HAP-1 (cell line): ENCODE results near the gene CA9.

Experiments
- DNase-seq, 2 experiments: peaks; one replicate each; pipeline ENCODE4 v3.0.0-alpha.2; 2016 to 2020; ENCODE audit warnings: low spot score in 2 of 2
- H3K27me3 ChIP-seq: fragments of 250-450 bp; sonication (Bioruptor Pico); 2 replicates; pipeline ENCODE4 v1.5.1; 2020; ENCODE audit warnings: low read depth, mild to moderate bottlenecking, moderate library complexity
- H3K36me3 ChIP-seq: fragments of 250-450 bp; sonication (Bioruptor Pico); replicated peaks from 2 replicates; pipeline ENCODE4 v1.5.1; 2020; ENCODE audit warnings: mild to moderate bottlenecking
- H3K4me1 ChIP-seq: fragments of 250-450 bp; sonication (Bioruptor Pico); 2 replicates; pipeline ENCODE4 v1.5.1; 2020; ENCODE audit warnings: mild to moderate bottlenecking
- H3K4me3 ChIP-seq: fragments of 250-450 bp; sonication (Bioruptor Pico); 2 replicates; pipeline ENCODE4 v1.5.1; 2020; ENCODE audit warnings: mild to moderate bottlenecking, moderate library complexity
- H3K9me3 ChIP-seq: fragments of 250-450 bp; sonication (Bioruptor Pico); 2 replicates; pipeline ENCODE4 v1.5.1; 2020; ENCODE audit warnings: mild to moderate bottlenecking, moderate library complexity
- in situ Hi-C: fragments of 300-500 bp; cut with MboI; formaldehyde crosslinking; loops from 3 replicates; pipeline ENCODE4 v1.14.3; 2020; ENCODE audit warnings: low sequenced_read_pairs, inconsistent platforms, mixed read lengths

CA9 gene

DNA sequence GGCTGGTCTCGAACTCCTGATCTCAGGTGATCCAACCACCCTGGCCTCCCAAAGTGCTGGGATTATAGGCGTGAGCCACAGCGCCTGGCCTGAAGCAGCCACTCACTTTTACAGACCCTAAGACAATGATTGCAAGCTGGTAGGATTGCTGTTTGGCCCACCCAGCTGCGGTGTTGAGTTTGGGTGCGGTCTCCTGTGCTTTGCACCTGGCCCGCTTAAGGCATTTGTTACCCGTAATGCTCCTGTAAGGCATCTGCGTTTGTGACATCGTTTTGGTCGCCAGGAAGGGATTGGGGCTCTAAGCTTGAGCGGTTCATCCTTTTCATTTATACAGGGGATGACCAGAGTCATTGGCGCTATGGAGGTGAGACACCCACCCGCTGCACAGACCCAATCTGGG is 1.5 kb downstream of the CA9 start:
- H3K9me3 ChIP-seq: no peaks in the 10 kb centered on the region
- no peak for DNase-seq
- H3K4me3 ChIP-seq: no peak overlapping the region
- H3K27me3 ChIP-seq: no peaks in the 10 kb centered on the region
- no peaks in the 10 kb centered on the region for H3K4me1 ChIP-seq
- no peaks in the 10 kb centered on the region for H3K36me3 ChIP-seq
- in situ Hi-C loops: no loop called here

- Histone ChIP-seq H3K4me3 (no peak overlapping the region), H3K9me3 (no peaks in the 10 kb centered on the region), H3K36me3 (no peaks in the 10 kb centered on the region), H3K4me1 (no peaks in the 10 kb centered on the region), H3K27me3 (no peaks in the 10 kb centered on the region)
- in situ Hi-C loops: no loop called here
- no peak for DNase-seq
These were observed 2.1 kb downstream of the CA9 start for GRCh38 chr9:35675732-35676392.

GRCh38 chr9:35679091-35679490 is 5.4 kb downstream of the CA9 start:
- Histone ChIP-seq H3K36me3 (no peaks in the 10 kb centered on the region; the same call in 1 of the 2 replicates), H3K4me1 (no peaks in the 10 kb centered on the region), H3K4me3 (no peak overlapping the region), H3K27me3 (no peaks in the 10 kb centered on the region), H3K9me3 (no peaks in the 10 kb centered on the region)
- in situ Hi-C loops: no loop called here
- no peak for DNase-seq

- Histone ChIP-seq H3K27me3 (no peaks in the 10 kb centered on the region), H3K36me3 (no peaks in the 10 kb centered on the region; the same call in 1 of the 2 replicates), H3K4me1 (no peaks in the 10 kb centered on the region), H3K9me3 (no peaks in the 10 kb centered on the region), H3K4me3 (no peak overlapping the region)
- no peak for DNase-seq
- in situ Hi-C loops: no loop called here
These were observed 6.1 kb downstream of the CA9 start for GRCh38 chr9:35679766-35680330.

- Histone ChIP-seq H3K4me3 (no peak overlapping the region), H3K4me1 (no peaks in the 10 kb centered on the region), H3K9me3 (no peaks in the 10 kb centered on the region), H3K27me3 (no peaks in the 10 kb centered on the region), H3K36me3 (no peaks in the 10 kb centered on the region; the same call in 1 of the 2 replicates)
- DNase-seq: no peak
- in situ Hi-C loops: no loop called here
These were observed 6.8 kb downstream of the CA9 start for GRCh38 chr9:35680331-35681105.

DNA sequence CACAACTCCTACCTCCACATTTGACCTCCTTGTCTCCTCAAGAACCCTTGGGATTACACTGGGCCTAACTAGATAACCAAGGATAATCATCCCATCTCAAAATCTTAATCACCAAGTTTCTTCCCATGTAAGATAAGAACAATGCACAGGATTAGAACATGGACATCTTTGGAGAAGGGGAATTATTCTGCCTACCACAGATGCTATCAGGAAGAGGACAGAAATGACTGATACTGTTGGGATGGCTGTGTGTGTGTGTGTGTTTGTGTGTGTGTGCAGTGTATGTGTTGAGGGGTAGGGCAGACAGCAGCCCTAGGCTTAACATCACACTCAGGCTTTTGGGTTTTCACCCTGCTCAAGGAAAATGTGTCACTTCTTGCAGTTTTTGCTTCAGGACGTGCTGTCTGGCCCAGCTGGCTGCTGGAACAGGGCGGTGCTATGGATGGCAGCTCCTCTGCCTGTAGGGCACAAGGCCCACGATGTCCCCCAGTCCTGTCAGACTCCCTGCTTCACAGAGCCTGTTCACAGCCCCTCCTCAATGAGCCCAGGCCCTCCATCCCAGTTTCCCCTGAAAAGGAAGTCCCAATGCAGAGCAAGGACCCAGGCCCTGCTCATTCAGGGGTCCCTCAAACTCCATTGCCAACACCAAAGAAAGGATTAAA is 7.7 kb downstream of the CA9 start:
- Histone ChIP-seq H3K4me3 (no peak overlapping the region), H3K27me3 (no peaks in the 10 kb centered on the region), H3K9me3 (no peaks in the 10 kb centered on the region), H3K4me1 (no peaks in the 10 kb centered on the region), H3K36me3 (no peaks in the 10 kb centered on the region; the same call in 1 of the 2 replicates)
- no peak for DNase-seq
- in situ Hi-C loops: no loop called here

DNA sequence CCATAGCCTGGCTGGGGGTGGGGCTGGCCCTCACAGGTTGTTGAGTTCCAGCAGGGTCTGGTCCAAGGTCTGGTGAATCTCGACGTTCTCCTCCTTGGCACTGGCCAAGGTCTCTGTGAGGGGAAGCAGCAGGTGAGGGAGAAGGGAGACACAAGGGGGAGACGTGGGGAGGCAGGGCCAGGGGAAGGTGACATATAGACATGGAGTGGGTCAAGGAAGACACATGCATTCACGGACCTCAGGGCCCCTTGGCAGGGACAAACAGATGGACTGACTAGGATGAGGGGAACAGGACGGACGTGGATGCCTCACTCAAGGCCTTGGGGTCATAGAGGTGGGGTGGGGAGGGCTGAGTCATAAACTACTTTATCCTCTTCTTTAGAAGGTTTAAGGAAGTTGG is 8.3 kb downstream of the CA9 start:
- Histone ChIP-seq H3K4me3 (no peak overlapping the region), H3K27me3 (no peaks in the 10 kb centered on the region), H3K4me1 (no peaks in the 10 kb centered on the region), H3K9me3 (no peaks in the 10 kb centered on the region), H3K36me3 (no peaks in the 10 kb centered on the region; the same call in 1 of the 2 replicates)
- DNase-seq: no peak
- in situ Hi-C loops: no loop called here

GRCh38 chr9:35682520-35683315 is 9.0 kb downstream of the CA9 start:
- H3K9me3 ChIP-seq: no peaks in the 10 kb centered on the region
- H3K27me3 ChIP-seq: no peaks in the 10 kb centered on the region
- no peaks in the 10 kb centered on the region; the same call in 1 of the 2 replicates for H3K36me3 ChIP-seq
- H3K4me1 ChIP-seq: no peaks in the 10 kb centered on the region
- no peak overlapping the region for H3K4me3 ChIP-seq
- no peak for DNase-seq
- in situ Hi-C loops: no loop called here

- no peak for DNase-seq
- Histone ChIP-seq H3K4me3 (no peak overlapping the region), H3K9me3 (no peaks in the 10 kb centered on the region), H3K27me3 (no peaks in the 10 kb centered on the region), H3K4me1 (no peaks in the 10 kb centered on the region), H3K36me3 (no peaks in the 10 kb centered on the region; the same call in 1 of the 2 replicates)
- in situ Hi-C loops: no loop called here
These were observed 9.6 kb downstream of the CA9 start for GRCh38 chr9:35683323-35683722.

DNA sequence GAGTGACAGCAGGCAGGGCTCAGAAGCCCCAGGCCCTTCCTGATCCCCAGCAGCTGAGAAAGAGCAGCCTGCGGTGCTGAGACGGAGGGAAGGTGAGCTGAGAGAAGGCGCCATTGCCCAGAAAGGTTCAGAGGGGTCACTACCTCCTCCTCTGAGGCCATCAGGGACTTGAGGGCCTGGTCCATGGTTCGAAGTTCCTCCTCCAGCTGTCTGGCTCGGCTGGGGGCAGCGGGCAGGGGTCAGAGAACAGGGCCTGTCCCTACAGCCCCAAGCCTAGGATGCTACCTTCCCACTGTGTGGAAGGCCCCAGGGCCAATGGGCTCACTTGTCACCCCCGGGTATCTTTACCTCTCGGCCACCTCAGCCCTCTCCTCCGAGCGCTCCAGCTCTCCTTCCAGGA is 11.2 kb downstream of the CA9 start:
- Histone ChIP-seq H3K4me1 (no peaks in the 10 kb centered on the region; the same call in 1 of the 2 replicates), H3K4me3 (no peak overlapping the region), H3K9me3 (no peaks in the 10 kb centered on the region), H3K36me3 (no peaks in the 10 kb centered on the region; the same call in 1 of the 2 replicates), H3K27me3 (no peaks in the 10 kb centered on the region)
- DNase-seq: no peak
- in situ Hi-C loops: no loop called here

GRCh38 chr9:35685506-35685905 is 11.8 kb downstream of the CA9 start:
- DNase-seq: no peak
- H3K36me3 ChIP-seq: no peaks in the 10 kb centered on the region; the same call in 1 of the 2 replicates
- no peaks in the 10 kb centered on the region for H3K27me3 ChIP-seq
- no peaks in the 10 kb centered on the region; the same call in 1 of the 2 replicates for H3K4me1 ChIP-seq
- H3K4me3 ChIP-seq: no peak overlapping the region
- in situ Hi-C loops: no loop called here
- no peaks in the 10 kb centered on the region for H3K9me3 ChIP-seq

GRCh38 chr9:35686222-35687203 is 12.8 kb downstream of the CA9 start:
- Histone ChIP-seq H3K9me3 (no peaks in the 10 kb centered on the region), H3K36me3 (no peaks in the 10 kb centered on the region; the same call in 1 of the 2 replicates), H3K27me3 (no peaks in the 10 kb centered on the region), H3K4me1 (no peaks in the 10 kb centered on the region; the same call in 1 of the 2 replicates), H3K4me3 (no peak overlapping the region)
- no peak for DNase-seq
- in situ Hi-C loops: no loop called here
